Measurements from ENCODE around the gene AHI1. TPM values are rescaled to one million over a fixed set of nuclear protein-coding genes. Genes with fewer than 3 reads are reported as not detected.
"Not testable (repeated sequence)": the region's sequence is repeated elsewhere in the genome, so short reads cannot be mapped to it uniquely, and the experiment has no call there.

AHI1 gene
- total and polyA plus RNA-seq, 8 donors: 3.7 to 89.9 (median 49.5) TPM

DNA sequence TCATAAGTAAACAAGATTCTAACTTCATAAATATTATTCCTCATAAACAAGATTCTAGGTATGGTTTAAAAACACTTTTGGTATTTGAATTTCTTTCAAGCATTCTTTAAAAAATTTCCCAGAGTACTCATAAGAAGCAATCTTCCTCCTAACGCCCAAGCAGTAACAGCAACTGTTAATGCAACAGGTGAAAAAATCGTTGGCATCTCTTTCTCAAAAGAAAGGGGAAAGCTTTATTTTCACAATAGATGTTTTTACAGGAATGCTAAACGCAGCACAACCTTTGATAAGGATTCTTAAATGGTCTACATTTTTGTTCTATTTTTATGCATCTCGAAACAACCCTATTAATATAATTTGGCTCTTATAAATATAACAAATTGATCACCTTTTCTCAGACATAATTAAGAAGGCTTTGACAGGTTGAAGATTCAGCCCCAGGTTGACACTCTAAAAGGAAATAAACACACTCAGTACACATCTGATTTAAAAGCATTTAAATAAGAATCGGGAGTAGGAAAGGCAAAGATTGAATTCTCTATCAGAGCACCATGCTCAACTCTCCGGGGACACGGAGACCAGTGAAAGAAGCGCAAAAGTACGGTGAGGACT is 634 bp downstream of the AHI1 start:
- no peaks in the 10 kb centered on the region for H3K27me3 ChIP-seq
- H3K4me1 ChIP-seq: peaks cover 5 to 37% (median 22%) of the 10 kb centered on the region in 4 donors
- H3K36me3 ChIP-seq: peaks cover 0 to 8% (median 0%) of the 10 kb centered on the region in 4 donors
- H3K27ac ChIP-seq: peak overlapping the region; percentile 92 to 99 (median 97)
- intact Hi-C loops (cut with DNase I; ENCODE audit: low total_unique reads): no loop called here
- peak overlapping the region; percentile 60 to 74 (median 68) for H3K4me3 ChIP-seq
- DNase-seq: peak in 1 of 2 donors; percentile 17
- 1 to 4% (median 1%) methylated on average over 9 of the region's 9 CpGs for WGBS, 5 donors
- TF ChIP-seq POLR2AphosphoS5 (IDR thresholded peaks at IDR 0.05): no peak
- TF ChIP-seq EP300 (IDR thresholded peaks at IDR 0.05): no peak
- TF ChIP-seq, protein P1, sequence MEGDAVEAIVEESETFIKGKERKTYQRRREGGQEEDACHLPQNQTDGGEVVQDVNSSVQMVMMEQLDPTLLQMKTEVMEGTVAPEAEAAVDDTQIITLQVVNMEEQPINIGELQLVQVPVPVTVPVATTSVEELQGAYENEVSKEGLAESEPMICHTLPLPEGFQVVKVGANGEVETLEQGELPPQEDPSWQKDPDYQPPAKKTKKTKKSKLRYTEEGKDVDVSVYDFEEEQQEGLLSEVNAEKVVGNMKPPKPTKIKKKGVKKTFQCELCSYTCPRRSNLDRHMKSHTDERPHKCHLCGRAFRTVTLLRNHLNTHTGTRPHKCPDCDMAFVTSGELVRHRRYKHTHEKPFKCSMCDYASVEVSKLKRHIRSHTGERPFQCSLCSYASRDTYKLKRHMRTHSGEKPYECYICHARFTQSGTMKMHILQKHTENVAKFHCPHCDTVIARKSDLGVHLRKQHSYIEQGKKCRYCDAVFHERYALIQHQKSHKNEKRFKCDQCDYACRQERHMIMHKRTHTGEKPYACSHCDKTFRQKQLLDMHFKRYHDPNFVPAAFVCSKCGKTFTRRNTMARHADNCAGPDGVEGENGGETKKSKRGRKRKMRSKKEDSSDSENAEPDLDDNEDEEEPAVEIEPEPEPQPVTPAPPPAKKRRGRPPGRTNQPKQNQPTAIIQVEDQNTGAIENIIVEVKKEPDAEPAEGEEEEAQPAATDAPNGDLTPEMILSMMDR (IDR thresholded peaks at IDR 0.05): no peak
- no peak for TF ChIP-seq POLR2A (IDR thresholded peaks at IDR 0.05)
- H3K9me3 ChIP-seq: no peaks in the 10 kb centered on the region

DNA sequence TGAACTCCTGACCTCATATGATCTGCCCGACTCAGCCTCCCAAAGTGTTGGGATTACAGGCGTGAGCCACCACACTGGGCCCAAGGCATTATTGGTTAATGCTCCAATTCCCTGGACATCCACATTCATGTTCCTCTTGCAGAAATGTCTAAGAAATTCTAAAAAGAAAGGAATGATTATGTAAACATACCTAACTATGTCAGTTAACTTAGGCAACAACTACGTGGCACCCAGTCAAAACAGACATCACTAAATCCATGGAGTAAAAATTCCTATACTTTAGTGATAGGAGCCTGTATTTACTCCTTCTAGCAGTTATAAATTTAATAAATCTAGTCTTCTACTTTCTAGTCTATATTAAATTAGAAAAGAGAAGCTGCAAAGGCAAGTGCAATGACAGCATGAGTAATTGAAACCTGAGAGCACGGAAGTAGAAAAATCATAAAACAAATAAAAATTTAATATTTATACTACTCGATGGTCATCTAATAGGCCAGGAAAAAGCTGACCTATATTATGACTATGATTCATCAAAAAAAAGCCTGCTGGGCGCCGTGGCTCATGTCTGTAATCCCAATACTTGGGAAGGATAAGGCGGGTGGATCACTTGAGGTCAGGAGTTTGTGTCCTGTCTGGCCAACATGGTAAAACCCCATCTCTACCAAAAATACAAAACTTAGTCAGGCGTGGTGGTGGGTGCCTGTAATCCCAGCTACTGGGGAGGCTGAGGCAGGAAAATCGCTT is 4.2 kb downstream of the AHI1 start:
- DNase-seq: no peak
- 89 to 94% (median 93%) methylated on average over 10 of the region's 10 CpGs for WGBS, 5 donors
- Histone ChIP-seq H3K9me3 (no peaks in the 10 kb centered on the region), H3K36me3 (peaks cover 7 to 42% (median 33%) of the 10 kb centered on the region in 4 donors), H3K27ac (no peak overlapping the region), H3K4me3 (no peak overlapping the region), H3K27me3 (no peaks in the 10 kb centered on the region), H3K4me1 (peaks cover 0 to 28% (median 14%) of the 10 kb centered on the region in 4 donors)
- intact Hi-C loops (cut with DNase I; ENCODE audit: low total_unique reads): no loop called here
- no peak for TF ChIP-seq EP300 (IDR thresholded peaks at IDR 0.05)
- TF ChIP-seq, protein P1 (IDR thresholded peaks at IDR 0.05): no peak
- no peak for TF ChIP-seq POLR2AphosphoS5 (IDR thresholded peaks at IDR 0.05)
- TF ChIP-seq POLR2A (IDR thresholded peaks at IDR 0.05): no peak

DNA sequence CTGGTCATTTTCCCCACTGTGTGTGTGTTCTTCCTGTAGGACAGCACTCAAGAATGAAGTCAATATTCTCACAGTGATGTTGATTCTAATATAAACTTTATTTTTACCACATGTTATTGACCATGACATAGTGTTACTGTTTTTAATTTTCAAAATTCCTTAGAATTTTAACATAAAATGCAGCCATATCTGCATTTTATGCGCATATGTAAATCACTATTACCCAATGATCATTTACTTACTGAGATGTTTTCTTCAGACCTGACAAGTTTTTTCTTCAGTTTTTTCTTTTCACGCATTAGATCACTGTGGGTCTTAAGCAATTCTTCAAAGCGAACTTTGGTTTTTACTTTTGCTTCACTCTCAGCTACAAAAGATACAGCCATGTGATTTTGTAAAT is 7.2 kb downstream of the AHI1 start:
- H3K27me3 ChIP-seq: no peaks in the 10 kb centered on the region
- H3K4me1 ChIP-seq: peaks cover 0 to 12% (median under 1%) of the 10 kb centered on the region in 4 donors
- intact Hi-C loops (cut with DNase I; ENCODE audit: low total_unique reads): no loop called here
- DNase-seq: no peak
- H3K9me3 ChIP-seq: no peaks in the 10 kb centered on the region
- 95 to 98% (median 96%) methylated on average over 3 of the region's 3 CpGs for WGBS, 5 donors
- no peak overlapping the region for H3K27ac ChIP-seq
- H3K4me3 ChIP-seq: no peak overlapping the region
- H3K36me3 ChIP-seq: peaks cover 7 to 70% (median 58%) of the 10 kb centered on the region in 4 donors
- TF ChIP-seq, protein P1 (IDR thresholded peaks at IDR 0.05): no peak

DNA sequence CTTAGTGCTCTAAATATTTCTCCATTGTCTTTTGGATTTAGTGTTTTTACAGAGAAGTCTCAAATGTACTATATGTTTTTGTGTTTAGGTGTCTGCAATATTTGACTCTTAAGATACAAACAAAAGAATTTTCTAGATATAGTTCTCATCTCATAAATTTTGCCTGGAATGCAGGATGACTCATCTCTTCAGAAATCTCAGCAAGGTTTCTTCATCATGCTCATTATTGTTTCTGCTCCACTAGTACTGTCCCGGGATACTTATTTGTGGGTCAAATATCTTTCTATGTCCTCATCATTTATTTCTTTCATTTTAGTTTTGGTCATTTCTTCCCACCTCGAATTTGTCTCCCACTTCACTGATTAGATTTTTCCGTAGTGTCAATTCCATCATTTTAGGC is 9.5 kb downstream of the AHI1 start:
- no peak overlapping the region for H3K4me3 ChIP-seq
- no peaks in the 10 kb centered on the region for H3K27me3 ChIP-seq
- H3K27ac ChIP-seq: no peak overlapping the region
- peaks cover 0 to 13% (median 10%) of the 10 kb centered on the region in 4 donors for H3K9me3 ChIP-seq
- intact Hi-C loops (cut with DNase I; ENCODE audit: low total_unique reads): no loop called here
- H3K36me3 ChIP-seq: peaks cover 17 to 90% (median 81%) of the 10 kb centered on the region in 4 donors
- WGBS, 5 donors: 93 to 96% (median 94%) methylated on average over 3 of the region's 3 CpGs
- H3K4me1 ChIP-seq: no peaks in the 10 kb centered on the region
- DNase-seq: no peak
- TF ChIP-seq POLR2A (IDR thresholded peaks at IDR 0.05) (no peak), EP300 (IDR thresholded peaks at IDR 0.05) (no peak), POLR2AphosphoS5 (IDR thresholded peaks at IDR 0.05) (no peak)
- TF ChIP-seq, protein P1 (IDR thresholded peaks at IDR 0.05): no peak

DNA sequence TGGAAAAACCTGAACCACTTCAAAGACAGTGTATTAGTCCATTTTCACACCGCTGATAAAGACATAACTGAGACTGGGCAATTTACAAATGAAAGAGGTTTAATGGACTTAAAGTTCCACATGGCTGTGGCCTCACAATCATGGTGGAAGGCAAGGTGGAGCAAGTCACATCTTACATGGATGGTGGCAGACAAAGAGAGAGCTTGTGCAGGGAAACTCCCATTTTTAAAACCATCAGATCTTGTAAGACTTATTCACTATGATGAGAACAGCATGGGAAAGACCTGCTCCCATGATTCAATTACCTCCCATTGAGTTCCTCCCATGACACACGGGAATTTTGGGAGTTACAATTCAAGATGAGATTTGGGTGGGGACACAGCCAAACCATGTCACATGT is 13.6 kb downstream of the AHI1 start:
- Histone ChIP-seq H3K36me3 (peaks cover 21 to 93% (median 82%) of the 10 kb centered on the region in 4 donors), H3K9me3 (peaks cover 3 to 51% (median 38%) of the 10 kb centered on the region in 4 donors)
- H3K27ac ChIP-seq; H3K27me3 ChIP-seq; intact Hi-C loops (cut with DNase I; ENCODE audit: low total_unique reads); H3K4me1 ChIP-seq; H3K4me3 ChIP-seq; DNase-seq: not testable (repeated sequence)
- 95 to 99% (median 96%) methylated on average over 2 of the region's 2 CpGs for WGBS, 5 donors

Data from stomach (tissue), 9 donors.